ENCODE measurements around the gene PDE3A.

Gene PDE3A

DNA sequence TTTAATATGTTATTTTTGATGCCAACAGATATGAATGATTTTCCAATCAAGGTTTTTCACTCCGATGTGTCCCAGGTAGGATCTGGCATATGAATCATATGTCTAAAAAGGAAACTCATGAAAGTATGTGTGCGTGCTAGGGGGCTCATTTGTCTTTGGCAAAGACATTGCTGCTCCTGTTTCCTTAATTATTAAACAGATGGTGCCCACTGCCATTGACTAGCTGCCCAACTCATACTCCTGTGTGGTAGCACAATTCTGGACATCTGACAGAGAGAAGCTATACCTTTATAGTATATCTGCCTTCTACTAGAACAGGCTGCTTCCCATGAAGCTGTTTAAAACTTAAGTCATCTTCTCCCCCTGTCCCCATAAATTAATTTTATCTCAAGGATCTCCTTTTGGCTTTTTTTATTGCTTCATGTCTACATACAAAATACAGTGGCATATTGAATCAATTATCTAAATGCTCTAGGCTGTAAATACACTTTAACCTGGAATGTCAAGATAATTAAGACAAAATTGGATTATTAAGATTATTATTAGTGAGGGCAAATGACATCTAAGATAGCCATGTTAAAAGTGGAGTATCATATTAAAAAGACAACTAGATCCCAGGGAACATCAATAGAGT, 1.4 kb upstream of the PDE3A start:
- DNase-seq (ENCODE audit: low spot score): no peak
- in situ Hi-C loops (cut with MboI; ENCODE audit: low sequenced_read_pairs, unreplicated experiment): no loop called here
- TF ChIP-seq, protein P1, sequence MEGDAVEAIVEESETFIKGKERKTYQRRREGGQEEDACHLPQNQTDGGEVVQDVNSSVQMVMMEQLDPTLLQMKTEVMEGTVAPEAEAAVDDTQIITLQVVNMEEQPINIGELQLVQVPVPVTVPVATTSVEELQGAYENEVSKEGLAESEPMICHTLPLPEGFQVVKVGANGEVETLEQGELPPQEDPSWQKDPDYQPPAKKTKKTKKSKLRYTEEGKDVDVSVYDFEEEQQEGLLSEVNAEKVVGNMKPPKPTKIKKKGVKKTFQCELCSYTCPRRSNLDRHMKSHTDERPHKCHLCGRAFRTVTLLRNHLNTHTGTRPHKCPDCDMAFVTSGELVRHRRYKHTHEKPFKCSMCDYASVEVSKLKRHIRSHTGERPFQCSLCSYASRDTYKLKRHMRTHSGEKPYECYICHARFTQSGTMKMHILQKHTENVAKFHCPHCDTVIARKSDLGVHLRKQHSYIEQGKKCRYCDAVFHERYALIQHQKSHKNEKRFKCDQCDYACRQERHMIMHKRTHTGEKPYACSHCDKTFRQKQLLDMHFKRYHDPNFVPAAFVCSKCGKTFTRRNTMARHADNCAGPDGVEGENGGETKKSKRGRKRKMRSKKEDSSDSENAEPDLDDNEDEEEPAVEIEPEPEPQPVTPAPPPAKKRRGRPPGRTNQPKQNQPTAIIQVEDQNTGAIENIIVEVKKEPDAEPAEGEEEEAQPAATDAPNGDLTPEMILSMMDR (IDR thresholded peaks at IDR 0.05; ENCODE audit: borderline replicate concordance, control extremely low read depth, extremely low read depth, insufficient read depth, missing control alignments): no peak

DNA sequence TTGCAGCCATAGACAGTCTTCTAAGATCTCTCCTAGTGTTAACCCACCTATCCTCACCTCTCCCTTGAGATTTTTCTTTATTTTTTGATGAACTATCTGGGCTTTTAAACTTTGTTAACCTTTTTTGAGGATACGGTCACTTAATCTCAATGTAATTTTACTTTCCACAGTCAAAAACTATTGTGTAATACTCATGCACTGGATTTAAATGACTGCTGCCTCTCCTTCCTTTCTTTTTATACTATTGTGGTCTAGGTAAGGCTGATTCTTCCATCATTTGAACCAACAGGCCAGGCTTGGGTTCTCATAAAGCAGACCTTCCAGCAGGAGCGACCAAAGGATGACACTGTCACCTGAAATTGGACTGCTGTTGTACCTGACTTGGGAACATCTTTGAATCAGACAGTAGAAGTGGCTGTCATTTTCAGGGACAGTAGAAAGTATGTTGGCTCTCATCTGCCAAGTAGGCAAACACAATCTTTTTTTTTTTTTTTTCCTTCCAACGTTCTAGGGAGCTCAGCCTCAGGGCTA, 689 bp upstream of the PDE3A start:
- in situ Hi-C loops (cut with MboI; ENCODE audit: low sequenced_read_pairs, unreplicated experiment): no loop called here
- DNase-seq (ENCODE audit: low spot score): no peak
- TF ChIP-seq, protein P1 (IDR thresholded peaks at IDR 0.05; ENCODE audit: borderline replicate concordance, control extremely low read depth, extremely low read depth, insufficient read depth, missing control alignments): no peak

DNA sequence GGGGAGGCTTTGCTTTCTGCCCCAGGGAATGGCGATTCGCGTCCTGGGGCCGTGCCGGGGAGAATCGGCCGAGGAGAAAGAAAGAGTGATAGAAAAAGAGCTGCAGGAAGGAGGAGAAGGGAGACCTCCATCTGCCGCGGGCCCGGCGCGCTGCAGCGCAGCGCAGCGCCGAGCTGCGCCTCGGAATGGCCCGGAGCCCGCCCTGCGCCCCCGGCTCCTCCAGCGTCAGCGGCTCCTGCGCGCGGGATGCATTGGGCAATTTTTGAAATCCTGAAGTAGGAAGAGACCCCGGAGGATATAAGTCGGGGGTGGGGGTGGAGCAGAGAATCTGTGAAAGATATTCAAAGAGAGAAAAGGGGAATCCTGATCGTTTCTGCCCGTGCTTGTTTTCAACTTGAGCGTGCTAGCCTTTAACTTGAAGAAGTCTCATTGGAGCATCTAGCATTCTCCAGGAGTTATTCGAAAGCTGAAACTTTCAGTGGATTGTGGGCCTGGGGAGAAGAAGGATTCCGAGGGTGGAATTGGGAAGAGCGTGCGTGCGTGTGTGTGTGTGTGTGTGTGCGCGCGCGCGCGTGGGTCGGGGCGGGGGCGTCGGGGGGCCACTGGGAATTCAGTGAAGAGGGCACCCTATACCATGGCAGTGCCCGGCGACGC, 441 bp downstream of the PDE3A start:
- in situ Hi-C loops (cut with MboI; ENCODE audit: low sequenced_read_pairs, unreplicated experiment): no loop called here
- DNase-seq (ENCODE audit: low spot score): peak; percentile 37
- TF ChIP-seq, protein P1 (IDR thresholded peaks at IDR 0.05; ENCODE audit: borderline replicate concordance, control extremely low read depth, extremely low read depth, insufficient read depth, missing control alignments): no peak

DNA sequence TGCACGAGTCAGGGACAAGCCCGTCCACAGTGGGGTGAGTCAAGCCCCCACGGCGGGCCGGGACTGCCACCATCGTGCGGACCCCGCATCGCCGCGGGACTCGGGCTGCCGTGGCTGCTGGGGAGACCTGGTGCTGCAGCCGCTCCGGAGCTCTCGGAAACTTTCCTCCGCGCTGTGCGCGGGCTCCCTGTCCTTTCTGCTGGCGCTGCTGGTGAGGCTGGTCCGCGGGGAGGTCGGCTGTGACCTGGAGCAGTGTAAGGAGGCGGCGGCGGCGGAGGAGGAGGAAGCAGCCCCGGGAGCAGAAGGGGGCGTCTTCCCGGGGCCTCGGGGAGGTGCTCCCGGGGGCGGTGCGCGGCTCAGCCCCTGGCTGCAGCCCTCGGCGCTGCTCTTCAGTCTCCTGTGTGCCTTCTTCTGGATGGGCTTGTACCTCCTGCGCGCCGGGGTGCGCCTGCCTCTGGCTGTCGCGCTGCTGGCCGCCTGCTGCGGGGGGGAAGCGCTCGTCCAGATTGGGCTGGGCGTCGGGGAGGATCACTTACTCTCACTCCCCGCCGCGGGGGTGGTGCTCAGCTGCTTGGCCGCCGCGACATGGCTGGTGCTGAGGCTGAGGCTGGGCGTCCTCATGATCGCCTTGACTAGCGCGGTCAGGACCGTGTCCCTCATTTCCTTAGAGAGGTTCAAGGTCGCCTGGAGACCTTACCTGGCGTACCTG, 1.1 kb downstream of the PDE3A start:
- TF ChIP-seq, protein P1 (IDR thresholded peaks at IDR 0.05; ENCODE audit: borderline replicate concordance, control extremely low read depth, extremely low read depth, insufficient read depth, missing control alignments): no peak
- in situ Hi-C loops (cut with MboI; ENCODE audit: low sequenced_read_pairs, unreplicated experiment): no loop called here
- DNase-seq (ENCODE audit: low spot score): peak; percentile 35

DNA sequence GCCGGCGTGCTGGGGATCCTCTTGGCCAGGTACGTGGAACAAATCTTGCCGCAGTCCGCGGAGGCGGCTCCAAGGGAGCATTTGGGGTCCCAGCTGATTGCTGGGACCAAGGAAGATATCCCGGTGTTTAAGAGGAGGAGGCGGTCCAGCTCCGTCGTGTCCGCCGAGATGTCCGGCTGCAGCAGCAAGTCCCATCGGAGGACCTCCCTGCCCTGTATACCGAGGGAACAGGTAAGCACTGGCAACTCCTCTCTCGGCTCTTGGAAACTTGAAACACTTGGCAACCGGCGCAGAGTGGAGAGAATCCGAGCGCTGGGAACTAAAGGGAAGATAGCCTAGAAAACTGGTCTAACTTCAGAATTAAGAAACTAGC, 1.7 kb downstream of the PDE3A start:
- TF ChIP-seq, protein P1 (IDR thresholded peaks at IDR 0.05; ENCODE audit: borderline replicate concordance, control extremely low read depth, extremely low read depth, insufficient read depth, missing control alignments): no peak
- DNase-seq (ENCODE audit: low spot score): no peak
- in situ Hi-C loops (cut with MboI; ENCODE audit: low sequenced_read_pairs, unreplicated experiment): no loop called here

DNA sequence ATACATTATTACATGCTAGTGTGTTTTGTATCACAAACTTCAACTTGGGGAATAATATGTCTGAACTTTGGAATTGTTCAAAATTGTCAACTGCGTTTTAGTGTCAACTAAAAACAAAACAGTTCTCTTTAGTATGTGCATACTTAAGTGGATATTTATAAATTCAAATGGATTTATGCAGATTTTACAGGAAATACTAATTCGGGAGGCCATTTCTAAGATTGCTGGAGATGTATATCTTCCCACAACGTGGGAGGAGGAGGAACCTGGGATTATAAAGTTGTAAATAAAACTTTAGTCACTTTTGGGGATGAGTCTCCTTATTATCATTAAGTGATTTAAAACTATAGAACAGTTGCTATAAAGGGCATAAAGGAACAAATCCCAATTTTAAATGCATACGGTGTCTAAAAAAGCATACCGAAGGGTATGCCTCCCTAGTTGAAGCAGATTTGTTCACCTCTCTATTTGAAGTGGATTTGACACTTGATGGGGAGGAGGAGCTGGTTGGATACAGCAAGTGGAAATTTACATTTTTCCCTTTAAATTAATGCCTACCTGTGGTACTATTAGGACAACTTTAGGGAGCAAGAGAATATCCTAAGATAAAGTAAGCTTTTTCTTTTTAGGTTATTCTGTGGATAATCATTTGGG, 2.7 kb downstream of the PDE3A start:
- no peak for DNase-seq (ENCODE audit: low spot score)
- in situ Hi-C loops (cut with MboI; ENCODE audit: low sequenced_read_pairs, unreplicated experiment): no loop called here
- TF ChIP-seq, protein P1 (IDR thresholded peaks at IDR 0.05; ENCODE audit: borderline replicate concordance, control extremely low read depth, extremely low read depth, insufficient read depth, missing control alignments): no peak

Measured in GM13976 (cell line).